ENCODE results near the gene TLCD3A.
"Not testable (repeated sequence)": the region's sequence is repeated elsewhere in the genome, so short reads cannot be mapped to it uniquely, and the experiment has no call there.

Gene TLCD3A

DNA sequence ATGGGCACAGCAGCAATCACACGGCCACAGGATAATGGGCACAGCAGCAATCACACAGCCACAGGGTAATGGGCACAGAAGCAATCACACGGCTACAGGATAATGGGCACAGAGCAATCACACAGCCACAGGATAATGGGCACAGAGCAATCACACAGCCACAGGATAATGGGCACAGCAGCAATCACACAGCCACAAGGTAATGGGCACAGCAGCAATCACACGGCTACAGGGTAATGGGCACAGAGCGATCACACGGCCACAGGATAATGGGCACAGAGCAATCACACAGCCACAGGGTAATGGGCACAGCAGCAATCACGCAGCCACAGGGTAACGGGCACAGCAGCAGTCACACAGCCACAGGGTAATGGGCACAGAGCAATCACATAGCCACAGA lies 17.0 kb downstream of the TLCD3A start:
- not testable (repeated sequence) for H3K9me3 ChIP-seq (ENCODE audit: control insufficient read depth, insufficient read depth, low read length); H3K4me3 ChIP-seq (ENCODE audit: low read length); H3K27ac ChIP-seq (ENCODE audit: low read length); H3K4me1 ChIP-seq (ENCODE audit: control insufficient read depth, insufficient read depth, low read length); DNase-seq (ENCODE audit: low read depth, low spot score); H3K27me3 ChIP-seq (ENCODE audit: control insufficient read depth, insufficient read depth, low read length)
- WGBS (ENCODE audit: insufficient coverage, insufficient read length): no CpG with 5 or more reads among the region's 7 CpGs
- H3K36me3 ChIP-seq (ENCODE audit: control insufficient read depth, insufficient read depth, low read length): peaks cover 29% of the 10 kb centered on the region

DNA sequence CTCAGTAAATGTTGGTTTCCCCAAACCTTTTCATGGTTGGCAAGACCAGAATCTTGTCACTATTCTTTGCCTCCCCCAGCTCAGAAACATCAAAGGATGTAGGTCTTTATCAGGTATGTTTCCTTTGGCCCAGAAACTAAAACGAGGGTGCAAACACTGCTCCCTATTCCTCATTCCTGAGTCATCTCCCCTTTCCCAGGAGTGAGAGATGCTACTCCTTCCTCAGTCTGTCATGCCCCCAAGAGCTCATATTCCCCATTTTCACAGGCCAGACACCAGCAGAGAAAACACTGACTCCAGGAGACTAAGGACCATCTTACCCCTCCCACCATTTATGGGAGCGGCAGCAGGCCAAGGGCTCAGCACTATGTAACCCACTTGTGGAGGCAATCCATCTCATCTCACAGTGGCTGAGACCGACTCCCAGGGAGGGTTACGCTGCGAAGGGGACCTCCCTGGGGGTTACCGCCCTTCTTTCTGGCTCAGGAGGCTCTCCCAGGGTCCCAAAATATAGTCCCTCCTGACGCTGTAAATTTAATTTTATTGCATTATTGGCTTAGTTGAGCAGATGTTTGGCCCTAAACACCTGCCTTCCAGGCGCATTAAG lies 18.1 kb downstream of the TLCD3A start:
- Histone ChIP-seq H3K4me1 (ENCODE audit: control insufficient read depth, insufficient read depth, low read length) (no peaks in the 10 kb centered on the region; the same call in 1 of the 2 replicates), H3K36me3 (ENCODE audit: control insufficient read depth, insufficient read depth, low read length) (peaks cover 22% of the 10 kb centered on the region), H3K4me3 (ENCODE audit: low read length) (no peak overlapping the region), H3K27me3 (ENCODE audit: control insufficient read depth, insufficient read depth, low read length) (no peaks in the 10 kb centered on the region), H3K9me3 (ENCODE audit: control insufficient read depth, insufficient read depth, low read length) (no peaks in the 10 kb centered on the region), H3K27ac (ENCODE audit: low read length) (no peak overlapping the region)
- no CpG with 5 or more reads among the region's 8 CpGs for WGBS (ENCODE audit: insufficient coverage, insufficient read length)
- no peak for DNase-seq (ENCODE audit: low read depth, low spot score)

DNA sequence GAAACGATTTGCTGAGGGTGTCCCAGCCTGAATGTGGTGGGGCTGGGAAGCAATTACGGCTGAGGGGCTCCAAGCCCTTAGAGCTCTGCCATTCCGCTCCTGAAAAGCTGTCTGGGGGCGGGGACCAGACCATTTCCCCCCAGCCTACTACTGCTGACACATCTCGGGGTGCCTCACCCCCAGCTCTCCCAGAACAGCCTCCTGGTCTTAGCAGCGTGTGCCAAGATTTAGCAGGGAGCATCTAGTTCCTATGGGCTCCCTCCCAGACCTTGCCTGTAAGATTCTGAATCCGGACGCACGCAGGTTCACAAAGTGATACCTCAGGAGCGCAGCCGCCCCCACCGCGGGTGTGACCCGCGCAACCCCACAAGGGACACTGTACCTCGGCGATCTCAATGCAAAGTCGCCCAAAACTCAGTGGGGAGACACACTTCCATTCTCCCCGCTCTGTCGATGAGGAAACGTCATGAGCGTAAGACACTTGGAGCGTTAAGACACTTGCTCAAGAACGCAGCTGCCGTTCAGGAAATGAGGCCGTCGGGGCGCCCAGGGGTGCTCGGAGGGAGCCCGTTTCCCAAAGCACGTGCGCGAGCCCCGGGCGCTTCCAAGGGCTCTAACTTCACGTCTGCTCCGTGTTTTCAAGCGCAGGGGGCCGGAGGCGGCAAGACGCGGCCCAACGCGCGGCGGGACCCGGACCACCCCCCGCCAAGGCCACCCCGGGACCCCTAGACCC lies 19.0 kb downstream of the TLCD3A start:
- H3K27me3 ChIP-seq (ENCODE audit: control insufficient read depth, insufficient read depth, low read length): no peaks in the 10 kb centered on the region
- H3K36me3 ChIP-seq (ENCODE audit: control insufficient read depth, insufficient read depth, low read length): peaks cover 14% of the 10 kb centered on the region
- peak overlapping the region; percentile 85 for H3K4me3 ChIP-seq (ENCODE audit: low read length)
- H3K27ac ChIP-seq (ENCODE audit: low read length): no peak overlapping the region
- no CpG with 5 or more reads among the region's 49 CpGs for WGBS (ENCODE audit: insufficient coverage, insufficient read length)
- no peaks in the 10 kb centered on the region; the same call in 1 of the 2 replicates for H3K4me1 ChIP-seq (ENCODE audit: control insufficient read depth, insufficient read depth, low read length)
- no peak for DNase-seq (ENCODE audit: low read depth, low spot score)
- H3K9me3 ChIP-seq (ENCODE audit: control insufficient read depth, insufficient read depth, low read length): no peaks in the 10 kb centered on the region

DNA sequence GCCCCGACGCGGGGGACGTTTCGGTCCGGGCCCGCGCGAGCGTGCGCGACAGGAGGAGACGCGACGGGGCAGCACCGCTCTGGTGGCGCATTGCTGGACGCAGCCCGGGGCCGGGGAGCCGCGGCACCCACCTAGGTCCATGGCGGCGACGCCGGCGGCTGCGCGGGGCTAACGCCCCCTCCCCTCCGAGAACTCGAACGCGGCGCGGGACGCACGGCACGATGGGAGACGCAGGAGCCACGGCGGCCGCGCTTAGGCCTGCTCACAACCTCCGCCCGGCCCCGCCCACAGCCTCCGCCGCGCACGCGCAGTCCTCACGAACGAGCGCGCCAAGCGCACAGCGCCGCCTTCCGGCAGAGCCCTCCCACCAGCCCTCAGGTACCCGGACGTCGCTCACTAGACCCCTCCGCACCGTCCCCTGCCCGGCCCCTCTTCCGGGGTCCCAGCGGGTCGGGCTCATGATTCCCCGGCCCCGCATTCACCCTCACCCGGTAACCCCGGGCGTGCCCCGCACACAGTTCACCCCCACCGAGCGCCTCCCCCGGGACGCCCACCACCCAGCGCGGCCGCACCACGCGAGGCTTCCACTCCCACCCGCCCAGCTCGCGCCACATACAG lies 19.7 kb downstream of the TLCD3A start, which contains the start of gene GEMIN4:
Gene GEMIN4, minus strand, starts transcription at position 263 of the 618 bp plus-strand sequence. Its CDS starts 122 bp downstream, at position 141.
- no CpG with 5 or more reads among the region's 87 CpGs for WGBS (ENCODE audit: insufficient coverage, insufficient read length)
- no peaks in the 10 kb centered on the region; the same call in 1 of the 2 replicates for H3K4me1 ChIP-seq (ENCODE audit: control insufficient read depth, insufficient read depth, low read length)
- H3K36me3 ChIP-seq (ENCODE audit: control insufficient read depth, insufficient read depth, low read length): peaks cover 8% of the 10 kb centered on the region
- H3K27ac ChIP-seq (ENCODE audit: low read length): no peak within 1 kb of the TSS
- H3K9me3 ChIP-seq (ENCODE audit: control insufficient read depth, insufficient read depth, low read length): no peaks in the 10 kb centered on the region
- DNase-seq (ENCODE audit: low read depth, low spot score): peak; percentile 90
- H3K27me3 ChIP-seq (ENCODE audit: control insufficient read depth, insufficient read depth, low read length): no peaks in the 10 kb centered on the region
- peak within 1 kb of the TSS; percentile 85 for H3K4me3 ChIP-seq (ENCODE audit: low read length)

DNA sequence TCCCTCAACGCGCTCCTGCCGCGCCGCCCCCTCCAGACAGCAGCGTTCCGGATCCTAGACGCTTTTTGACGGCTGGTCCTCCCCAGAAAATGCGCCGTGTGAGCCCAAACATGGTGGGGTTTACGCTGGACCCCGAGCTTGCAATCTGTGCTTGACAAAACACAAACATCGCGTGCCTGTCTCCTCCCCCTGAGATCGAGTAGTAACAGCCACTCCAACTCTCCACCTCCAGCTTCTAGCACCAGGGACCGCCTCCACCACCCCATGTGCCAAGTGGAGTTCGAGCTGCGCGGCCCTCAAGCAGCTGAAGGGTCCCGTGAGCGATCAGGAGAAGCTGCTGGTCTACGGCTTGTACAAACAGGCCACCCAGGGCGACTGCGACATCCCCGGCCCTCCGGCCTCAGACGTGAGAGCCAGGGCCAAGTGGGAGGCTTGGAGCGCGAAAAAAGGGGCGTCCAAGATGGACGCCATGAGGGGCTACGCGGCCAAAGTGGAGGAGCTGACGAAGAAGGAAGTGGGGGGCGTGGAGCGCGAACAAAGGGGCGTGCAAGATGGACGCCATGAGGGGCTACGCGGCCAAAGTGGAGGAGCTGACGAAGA lies 20.3 kb downstream of the TLCD3A start:
- WGBS (ENCODE audit: insufficient coverage, insufficient read length): no CpG with 5 or more reads among the region's 43 CpGs
- no peak for DNase-seq (ENCODE audit: low read depth, low spot score)
- Histone ChIP-seq H3K36me3 (ENCODE audit: control insufficient read depth, insufficient read depth, low read length) (peaks cover 1% of the 10 kb centered on the region), H3K4me1 (ENCODE audit: control insufficient read depth, insufficient read depth, low read length) (no peaks in the 10 kb centered on the region; the same call in 1 of the 2 replicates), H3K9me3 (ENCODE audit: control insufficient read depth, insufficient read depth, low read length) (no peaks in the 10 kb centered on the region), H3K27me3 (ENCODE audit: control insufficient read depth, insufficient read depth, low read length) (no peaks in the 10 kb centered on the region), H3K4me3 (ENCODE audit: low read length) (peak overlapping the region; percentile 85; the same call in 1 of the 2 replicates), H3K27ac (ENCODE audit: low read length) (no peak overlapping the region)

DNA sequence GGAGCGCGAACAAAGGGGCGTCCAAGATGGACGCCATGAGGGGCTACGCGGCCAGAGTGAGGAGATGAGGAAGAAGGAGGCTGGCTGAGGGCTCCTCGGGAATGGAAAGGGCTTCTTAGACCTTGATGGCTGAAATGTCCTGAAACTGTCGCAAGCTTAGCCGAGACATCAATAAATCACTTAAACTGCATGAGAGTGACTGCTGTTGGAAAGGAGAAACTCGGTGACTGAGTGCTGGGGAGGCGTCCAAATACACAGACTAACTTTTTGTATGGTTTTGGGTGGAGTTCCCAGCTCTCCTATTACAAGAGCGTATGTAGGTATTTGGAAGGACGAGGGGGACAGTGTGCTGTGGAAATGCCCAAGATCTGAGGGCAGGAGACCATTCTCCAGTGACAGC lies 21.0 kb downstream of the TLCD3A start:
- no CpG with 5 or more reads among the region's 13 CpGs for WGBS (ENCODE audit: insufficient coverage, insufficient read length)
- Histone ChIP-seq H3K36me3 (ENCODE audit: control insufficient read depth, insufficient read depth, low read length) (peaks cover 2% of the 10 kb centered on the region; the same call in 1 of the 2 replicates), H3K27me3 (ENCODE audit: control insufficient read depth, insufficient read depth, low read length) (no peaks in the 10 kb centered on the region), H3K4me1 (ENCODE audit: control insufficient read depth, insufficient read depth, low read length) (no peaks in the 10 kb centered on the region; the same call in 1 of the 2 replicates), H3K4me3 (ENCODE audit: low read length) (no peak overlapping the region), H3K27ac (ENCODE audit: low read length) (no peak overlapping the region), H3K9me3 (ENCODE audit: control insufficient read depth, insufficient read depth, low read length) (no peaks in the 10 kb centered on the region)
- DNase-seq (ENCODE audit: low read depth, low spot score): no peak

DNA sequence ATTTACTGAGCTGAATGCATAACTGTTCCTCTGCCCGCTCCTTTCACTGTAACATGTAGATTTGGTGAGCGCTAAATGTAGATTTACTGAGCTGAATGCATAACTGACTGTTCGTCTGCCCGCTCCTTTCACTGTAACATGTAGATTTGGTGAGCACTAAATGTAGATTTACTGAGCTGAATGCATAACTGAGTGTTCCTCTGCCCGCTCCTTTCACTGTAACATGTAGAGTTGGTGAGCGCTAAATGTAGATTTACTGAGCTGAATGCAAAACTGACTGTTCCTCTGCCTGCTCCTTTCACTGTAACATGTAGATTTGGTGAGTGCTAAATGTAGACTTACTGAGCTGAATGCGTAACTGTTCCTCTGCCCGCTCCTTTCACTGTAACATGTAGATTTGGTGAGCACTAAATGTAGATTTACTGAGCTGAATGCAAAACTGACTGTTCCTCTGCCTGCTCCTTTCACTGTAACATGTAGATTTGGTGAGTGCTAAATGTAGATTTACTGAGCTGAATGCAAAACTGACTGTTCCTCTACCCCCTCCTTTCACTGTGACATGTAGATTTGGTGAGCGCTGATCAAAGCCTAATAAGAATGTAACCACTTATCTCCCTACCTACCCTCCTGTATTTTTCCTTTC lies 23.0 kb downstream of the TLCD3A start:
- H3K27ac ChIP-seq (ENCODE audit: low read length); H3K9me3 ChIP-seq (ENCODE audit: control insufficient read depth, insufficient read depth, low read length); H3K4me3 ChIP-seq (ENCODE audit: low read length); DNase-seq (ENCODE audit: low read depth, low spot score); H3K36me3 ChIP-seq (ENCODE audit: control insufficient read depth, insufficient read depth, low read length); H3K27me3 ChIP-seq (ENCODE audit: control insufficient read depth, insufficient read depth, low read length); H3K4me1 ChIP-seq (ENCODE audit: control insufficient read depth, insufficient read depth, low read length): not testable (repeated sequence)
- WGBS (ENCODE audit: insufficient coverage, insufficient read length): no CpG with 5 or more reads among the region's 9 CpGs

DNA sequence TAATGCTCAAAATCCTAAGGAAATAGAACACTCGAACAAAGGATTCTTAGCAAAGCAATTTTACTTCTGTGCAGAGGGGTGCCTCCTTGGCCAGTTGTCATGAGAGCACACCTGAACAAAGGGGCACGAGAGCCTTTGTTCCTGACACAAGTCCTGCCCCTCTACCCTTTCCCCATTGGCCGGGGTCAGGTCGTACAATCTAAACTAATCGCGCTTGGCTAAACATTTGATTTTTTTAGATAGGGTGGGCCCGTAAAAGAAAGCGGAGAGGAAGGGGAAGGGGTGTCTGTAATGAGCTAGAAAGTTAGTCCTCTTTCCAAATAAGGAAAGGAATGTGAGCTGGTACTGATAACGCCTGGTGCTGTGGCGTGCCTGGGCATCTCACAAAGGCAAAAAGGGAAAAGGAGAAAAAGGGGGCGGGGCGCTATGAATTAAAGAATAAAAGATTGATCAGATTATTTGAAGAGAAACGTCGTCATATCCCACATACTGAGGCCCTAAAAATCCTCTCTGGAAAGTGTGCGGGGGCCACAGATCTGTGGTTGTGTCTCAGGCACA lies 23.7 kb downstream of the TLCD3A start:
- H3K4me1 ChIP-seq (ENCODE audit: control insufficient read depth, insufficient read depth, low read length); H3K27ac ChIP-seq (ENCODE audit: low read length); H3K9me3 ChIP-seq (ENCODE audit: control insufficient read depth, insufficient read depth, low read length); H3K4me3 ChIP-seq (ENCODE audit: low read length); H3K27me3 ChIP-seq (ENCODE audit: control insufficient read depth, insufficient read depth, low read length); DNase-seq (ENCODE audit: low read depth, low spot score); H3K36me3 ChIP-seq (ENCODE audit: control insufficient read depth, insufficient read depth, low read length): not testable (repeated sequence)
- no CpG with 5 or more reads among the region's 15 CpGs for WGBS (ENCODE audit: insufficient coverage, insufficient read length)

DNA sequence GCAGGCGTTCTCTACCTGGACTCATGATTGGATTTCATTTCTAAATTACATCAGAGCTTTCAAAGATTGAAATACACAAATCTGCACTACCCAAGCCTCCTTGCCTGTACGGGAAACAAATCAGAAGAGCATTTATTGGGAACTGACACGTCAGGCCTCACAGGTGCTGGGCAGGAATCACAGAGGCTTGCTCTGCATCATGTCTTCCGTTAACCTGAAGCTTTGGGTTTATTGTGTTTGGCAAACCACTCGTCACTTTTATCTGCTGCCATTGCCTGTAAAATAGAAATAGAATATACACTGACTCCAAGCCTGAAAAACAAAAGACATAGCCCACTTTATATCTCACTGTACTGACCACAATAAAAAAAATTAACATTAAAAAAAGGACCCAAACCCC lies 27.6 kb downstream of the TLCD3A start:
- Histone ChIP-seq H3K27ac (ENCODE audit: low read length) (no peak overlapping the region), H3K27me3 (ENCODE audit: control insufficient read depth, insufficient read depth, low read length) (no peaks in the 10 kb centered on the region), H3K36me3 (ENCODE audit: control insufficient read depth, insufficient read depth, low read length) (peaks cover 7% of the 10 kb centered on the region; the same call in 1 of the 2 replicates), H3K4me1 (ENCODE audit: control insufficient read depth, insufficient read depth, low read length) (no peaks in the 10 kb centered on the region), H3K4me3 (ENCODE audit: low read length) (no peak overlapping the region), H3K9me3 (ENCODE audit: control insufficient read depth, insufficient read depth, low read length) (no peaks in the 10 kb centered on the region)
- no CpG with 5 or more reads among the region's 5 CpGs for WGBS (ENCODE audit: insufficient coverage, insufficient read length)
- DNase-seq (ENCODE audit: low read depth, low spot score): no peak

DNA sequence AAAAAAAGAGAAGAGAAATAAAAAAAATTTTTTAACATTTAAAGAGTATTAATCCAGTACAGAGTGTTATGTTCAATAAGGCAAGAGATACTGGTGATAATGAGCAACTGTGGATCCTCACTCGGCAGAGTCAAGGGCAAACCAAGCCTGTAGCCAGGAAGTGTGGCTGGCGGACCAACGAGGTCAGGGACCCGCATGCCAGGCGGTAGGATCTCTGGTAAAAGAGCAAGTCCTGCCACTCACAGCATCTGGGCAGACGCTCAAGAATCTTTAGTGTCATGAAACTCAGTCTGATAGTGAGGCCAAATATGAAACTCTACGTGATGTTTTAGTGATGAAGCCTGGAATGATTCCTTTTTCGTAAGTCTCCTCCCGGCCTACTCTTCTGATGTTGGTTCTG lies 28.0 kb downstream of the TLCD3A start:
- DNase-seq (ENCODE audit: low read depth, low spot score): no peak
- H3K4me3 ChIP-seq (ENCODE audit: low read length): no peak overlapping the region
- peaks cover 11% of the 10 kb centered on the region; the same call in 1 of the 2 replicates for H3K36me3 ChIP-seq (ENCODE audit: control insufficient read depth, insufficient read depth, low read length)
- H3K27me3 ChIP-seq (ENCODE audit: control insufficient read depth, insufficient read depth, low read length): no peaks in the 10 kb centered on the region
- no peaks in the 10 kb centered on the region for H3K4me1 ChIP-seq (ENCODE audit: control insufficient read depth, insufficient read depth, low read length)
- no CpG with 5 or more reads among the region's 9 CpGs for WGBS (ENCODE audit: insufficient coverage, insufficient read length)
- no peaks in the 10 kb centered on the region for H3K9me3 ChIP-seq (ENCODE audit: control insufficient read depth, insufficient read depth, low read length)
- no peak overlapping the region for H3K27ac ChIP-seq (ENCODE audit: low read length)

Data from iPS DF 6.9 (cell line).